GM12878 (cell line): ENCODE measurements around the gene ADRA2B. TPM values are rescaled to one million over a fixed set of nuclear protein-coding genes. Genes with fewer than 3 reads are reported as not detected.

ENCODE experiments used
- ATAC-seq: fragments of 200-7000 bp; cut with Tn5 transposase; 3 replicates; pipeline ENCODE4 v1.9.1; 2020; ENCODE audit warnings: mild to moderate bottlenecking, moderate library complexity
- BruUV-seq: library from RNA; stranded (reverse); fragments of 400-500 nt; replicated peaks from 2 replicates; lab custom pipeline; 2021; lab: Mats Ljungman, UMichigan
- CTCF ChIA-PET: fragments of 300-600 bp; sonication (Branson Sonifier 250); formaldehyde crosslinking; extraction: SDS; loops from one replicate; lab custom pipeline; 2021; ENCODE audit warnings: inconsistent platforms; lab: Yijun Ruan, JAX
- POLR2A ChIA-PET: fragments of 350-600 bp; formaldehyde crosslinking; extraction: SDS; loops from one replicate; lab custom pipeline; 2021; ENCODE audit warnings: inconsistent platforms; lab: Charles Lee
- RAD21 ChIA-PET: fragments of 300-600 bp; sonication (Branson Sonifier 250); formaldehyde crosslinking; loops from one replicate; lab custom pipeline; 2023; ENCODE audit warnings: antibody characterized with exemption; ENCODE audit not compliant: unreplicated experiment; lab: Charles Lee
- SMC1A ChIA-PET: fragments of 300-600 bp; sonication (Branson Sonifier 250); formaldehyde crosslinking; loops from one replicate; lab custom pipeline; 2023; ENCODE audit not compliant: unreplicated experiment, uncharacterized antibody; lab: Charles Lee
- DNase-seq: peaks from one replicate; pipeline ENCODE4 v3.0.0-alpha.2; 2011; ENCODE audit warnings: low read depth, low spot score
- FAIRE-seq: peaks from 3 replicates; lab custom pipeline; 2011; peaks lifted over from hg19 to GRCh38; lab: Jason Lieb, UNC
- H2AFZ ChIP-seq: 2 replicates; pipeline ENCODE4 v1.6.0; 2011; ENCODE audit warnings: low read depth, low read length, control low read depth; ENCODE audit not compliant: control insufficient read depth
- H3K27ac ChIP-seq: 2 replicates; pipeline ENCODE4 v1.5.1; 2011; ENCODE audit warnings: control low read depth; ENCODE audit not compliant: control insufficient read depth, insufficient read depth
- H3K27me3 ChIP-seq, 2 experiments: replicated peaks in 1 of 2; 2 replicates each; pipeline versions ENCODE4 v1.6.0 to v1.6.1; 2011; ENCODE audit warnings: low read length in 1 of 2; ENCODE audit not compliant: control insufficient read depth in 2 of 2, insufficient read depth in 2 of 2
- H3K36me3 ChIP-seq, 2 experiments: 2 replicates each; pipeline ENCODE4 v1.5.1; 2011; ENCODE audit warnings: low read length in 1 of 2; ENCODE audit not compliant: control insufficient read depth in 2 of 2, insufficient read depth in 2 of 2
- H3K4me1 ChIP-seq: 2 replicates; pipeline ENCODE4 v1.6.1; 2011; ENCODE audit warnings: mild to moderate bottlenecking, low read length, moderate library complexity, mixed read lengths; ENCODE audit not compliant: control insufficient read depth, insufficient read depth
- H3K4me2 ChIP-seq: 2 replicates; pipeline ENCODE4 v1.6.0; 2011; ENCODE audit warnings: control low read depth; ENCODE audit not compliant: control insufficient read depth, insufficient read depth
- H3K4me3 ChIP-seq: fragments of 200-600 bp; sonication (generic); 2 replicates; pipeline ENCODE4 v1.5.1; 2016
- H3K79me2 ChIP-seq: 2 replicates; pipeline ENCODE4 v1.6.0; 2011; ENCODE audit warnings: low read length; ENCODE audit not compliant: control insufficient read depth, insufficient read depth
- H3K9ac ChIP-seq: 2 replicates; pipeline ENCODE4 v1.8.0; 2011; ENCODE audit warnings: low read length, control low read depth, mixed read lengths; ENCODE audit not compliant: control insufficient read depth, insufficient read depth
- H3K9me3 ChIP-seq: replicated peaks from 3 replicates; pipeline ENCODE4 v1.5.1; 2011; ENCODE audit warnings: mild to moderate bottlenecking, low read length; ENCODE audit not compliant: control insufficient read depth, insufficient read depth
- H4K20me1 ChIP-seq: 2 replicates; pipeline ENCODE4 v1.6.0; 2011; ENCODE audit not compliant: control insufficient read depth, insufficient read depth
- CEBPZ ChIP-seq: fragments of 150-350 bp; IDR thresholded peaks from 2 replicates; pipeline ENCODE4 v1.6.1; 2016; ENCODE audit warnings: low read depth, low read length
- CHD2 ChIP-seq: IDR thresholded peaks from 2 replicates; pipeline ENCODE4 v1.6.1; 2011; ENCODE audit warnings: low read depth, low read length, improper control_type of control experiment, borderline replicate concordance
- NBN ChIP-seq: fragments of 450-650 bp; IDR thresholded peaks from 2 replicates; pipeline ENCODE4 v1.6.1; 2016
- POLR2AphosphoS5 ChIP-seq: IDR thresholded peaks from 2 replicates; pipeline ENCODE4 v1.6.1; 2011; ENCODE audit warnings: mild to moderate bottlenecking, low read length, inconsistent platforms
- WGBS: methylation state at CpG from one replicate; pipeline ENCODE4 v1.1.6; 2016; ENCODE audit warnings: low lambda C conversion rate; ENCODE audit not compliant: insufficient replicate concordance, insufficient coverage; ENCODE audit errors: missing lambda C conversion rate; 5-methylcytosine and 5-hydroxymethylcytosine counted together
- in situ Hi-C: fragments of 300-500 bp; cut with MboI; formaldehyde crosslinking; loops from 9 replicates; pipeline ENCODE4 v1.14.3; 2018; ENCODE audit warnings: mixed read lengths
- intact Hi-C: fragments of 100-400 bp; cut with micrococcal nuclease; formaldehyde crosslinking; loops from one replicate; pipeline ENCODE4 v1.14.2; 2022; ENCODE audit not compliant: unreplicated experiment
- polyA plus RNA-seq, 11 experiments: library from polyadenylated mRNA; depleted of rRNA in 4 of 11; unstranded in 6 of 11; stranded (reverse) in 5 of 11; fragments of >200 nt; fragmentation: Nextera tagmentation in 4 of 11; fragmentation: Illumina TruSeq in 1 of 11; extraction: Ambion mirVana in 4 of 11; extraction: Trizol in 1 of 11; gene quantifications; 1 replicate in 1 of 11; 2 replicates in 10 of 11; pipeline versions ENCODE4 v1.2.1 to v1.2.3, GENCODE V29; 2011 to 2016; ENCODE audit warnings: inconsistent platforms in 2 of 11, missing spikeins in 2 of 11, low read depth in 1 of 11
- total RNA-seq, 4 experiments: library from RNA; depleted of rRNA in 3 of 4; stranded (reverse); fragments of >200 nt in 3 of 4; fragmentation: Illumina TruSeq in 1 of 4; extraction: Trizol in 1 of 4; gene quantifications; 2 replicates each; pipeline versions ENCODE4 v1.2.1 to v1.2.3, GENCODE V29; 2013 to 2021
- TF ChIP-seq, protein P1 (sequence below): fragments of 450-650 bp; IDR thresholded peaks from 2 replicates; pipeline ENCODE4 v1.6.1; 2016; ENCODE audit warnings: mild to moderate bottlenecking, moderate library complexity, borderline replicate concordance

Gene ADRA2B
- total and polyA plus RNA-seq, 10 of the 15 experiments (the other 5 are each of a cell fraction or from before 2014, with no cell fraction given) = 0.01 to 0.10 (median 0.04) TPM; not detected in 6

GRCh38 chr2:96131152-96131812, 14.9 kb upstream of the ADRA2B start (continued):
- TF ChIP-seq, protein P1, sequence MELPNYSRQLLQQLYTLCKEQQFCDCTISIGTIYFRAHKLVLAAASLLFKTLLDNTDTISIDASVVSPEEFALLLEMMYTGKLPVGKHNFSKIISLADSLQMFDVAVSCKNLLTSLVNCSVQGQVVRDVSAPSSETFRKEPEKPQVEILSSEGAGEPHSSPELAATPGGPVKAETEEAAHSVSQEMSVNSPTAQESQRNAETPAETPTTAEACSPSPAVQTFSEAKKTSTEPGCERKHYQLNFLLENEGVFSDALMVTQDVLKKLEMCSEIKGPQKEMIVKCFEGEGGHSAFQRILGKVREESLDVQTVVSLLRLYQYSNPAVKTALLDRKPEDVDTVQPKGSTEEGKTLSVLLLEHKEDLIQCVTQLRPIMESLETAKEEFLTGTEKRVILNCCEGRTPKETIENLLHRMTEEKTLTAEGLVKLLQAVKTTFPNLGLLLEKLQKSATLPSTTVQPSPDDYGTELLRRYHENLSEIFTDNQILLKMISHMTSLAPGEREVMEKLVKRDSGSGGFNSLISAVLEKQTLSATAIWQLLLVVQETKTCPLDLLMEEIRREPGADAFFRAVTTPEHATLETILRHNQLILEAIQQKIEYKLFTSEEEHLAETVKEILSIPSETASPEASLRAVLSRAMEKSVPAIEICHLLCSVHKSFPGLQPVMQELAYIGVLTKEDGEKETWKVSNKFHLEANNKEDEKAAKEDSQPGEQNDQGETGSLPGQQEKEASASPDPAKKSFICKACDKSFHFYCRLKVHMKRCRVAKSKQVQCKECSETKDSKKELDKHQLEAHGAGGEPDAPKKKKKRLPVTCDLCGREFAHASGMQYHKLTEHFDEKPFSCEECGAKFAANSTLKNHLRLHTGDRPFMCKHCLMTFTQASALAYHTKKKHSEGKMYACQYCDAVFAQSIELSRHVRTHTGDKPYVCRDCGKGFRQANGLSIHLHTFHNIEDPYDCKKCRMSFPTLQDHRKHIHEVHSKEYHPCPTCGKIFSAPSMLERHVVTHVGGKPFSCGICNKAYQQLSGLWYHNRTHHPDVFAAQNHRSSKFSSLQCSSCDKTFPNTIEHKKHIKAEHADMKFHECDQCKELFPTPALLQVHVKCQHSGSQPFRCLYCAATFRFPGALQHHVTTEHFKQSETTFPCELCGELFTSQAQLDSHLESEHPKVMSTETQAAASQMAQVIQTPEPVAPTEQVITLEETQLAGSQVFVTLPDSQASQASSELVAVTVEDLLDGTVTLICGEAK = peak; percentile 59; the same call in 1 of the 2 replicates
- TF ChIP-seq, all 136 proteins: peak for 4

- no peak for DNase-seq
- no peak for ATAC-seq
- H3K9me3 ChIP-seq = no peaks in the 10 kb centered on the region
- WGBS = 86% methylated on average over 4 of the region's 4 CpGs
- CTCF ChIA-PET = interaction anchor here (1.0 to 2.6 kb wide), 8 partner anchors 8 to 138 kb away, joined by 3 to 22 read pairs (median 6); partner anchors contain the start of gene ASTL
- peaks cover 10% of the 10 kb centered on the region for H3K4me1 ChIP-seq
- no peak overlapping the region for H3K4me2 ChIP-seq
- BruUV-seq = no TSS peak
- FAIRE-seq = no peak
- no peak overlapping the region for H3K27ac ChIP-seq
- no peaks in the 10 kb centered on the region for H4K20me1 ChIP-seq
- SMC1A ChIA-PET = interaction anchor here (0.7 to 2.1 kb wide), 5 partner anchors 13 to 71 kb away, joined by 3 to 15 read pairs (median 4); partner anchors contain the start of gene ADRA2B
- no peak overlapping the region for H3K9ac ChIP-seq
- H3K36me3 ChIP-seq = no peaks in the 10 kb centered on the region
- POLR2A ChIA-PET = interaction anchor here (1.1 kb wide), 1 partner anchor 44 kb away, joined by 3 read pairs; no protein-coding TSS in a partner anchor
- H3K4me3 ChIP-seq = no peak overlapping the region
- H2AFZ ChIP-seq = no peak overlapping the region
- intact Hi-C loops (no loop called here), in situ Hi-C loops (no loop called here)
- no peaks in the 10 kb centered on the region for H3K27me3 ChIP-seq
- RAD21 ChIA-PET = interaction anchor here (0.7 to 2.3 kb wide), 3 partner anchors 8 to 55 kb away, joined by 3 to 17 read pairs (median 3); partner anchors contain the start of gene ASTL
- no peaks in the 10 kb centered on the region for H3K79me2 ChIP-seq
- TF ChIP-seq NBN (no peak), POLR2AphosphoS5 (peak; percentile 54), CEBPZ (no peak), CHD2 (no peak)
Observed at GRCh38 chr2:96130483-96130882, 14.1 kb upstream of the ADRA2B start.
